Inflammatory macrophage treated with lipopolysaccharide for 1 hour (primary cell): ENCODE data around the gene SLC28A2.
A peak's percentile ranks its signal among the peaks of the same experiment; 100 is the strongest.
"Not testable (repeated sequence)": the region's sequence is repeated elsewhere in the genome, so short reads cannot be mapped to it uniquely, and the experiment has no call there.

Experiments
- DNase-seq, 2 donors: peaks; one replicate each; pipeline ENCODE4 v3.0.0-alpha.2; 2020 to 2022

The SLC28A2 gene, protein sequence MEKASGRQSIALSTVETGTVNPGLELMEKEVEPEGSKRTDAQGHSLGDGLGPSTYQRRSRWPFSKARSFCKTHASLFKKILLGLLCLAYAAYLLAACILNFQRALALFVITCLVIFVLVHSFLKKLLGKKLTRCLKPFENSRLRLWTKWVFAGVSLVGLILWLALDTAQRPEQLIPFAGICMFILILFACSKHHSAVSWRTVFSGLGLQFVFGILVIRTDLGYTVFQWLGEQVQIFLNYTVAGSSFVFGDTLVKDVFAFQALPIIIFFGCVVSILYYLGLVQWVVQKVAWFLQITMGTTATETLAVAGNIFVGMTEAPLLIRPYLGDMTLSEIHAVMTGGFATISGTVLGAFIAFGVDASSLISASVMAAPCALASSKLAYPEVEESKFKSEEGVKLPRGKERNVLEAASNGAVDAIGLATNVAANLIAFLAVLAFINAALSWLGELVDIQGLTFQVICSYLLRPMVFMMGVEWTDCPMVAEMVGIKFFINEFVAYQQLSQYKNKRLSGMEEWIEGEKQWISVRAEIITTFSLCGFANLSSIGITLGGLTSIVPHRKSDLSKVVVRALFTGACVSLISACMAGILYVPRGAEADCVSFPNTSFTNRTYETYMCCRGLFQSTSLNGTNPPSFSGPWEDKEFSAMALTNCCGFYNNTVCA

DNA sequence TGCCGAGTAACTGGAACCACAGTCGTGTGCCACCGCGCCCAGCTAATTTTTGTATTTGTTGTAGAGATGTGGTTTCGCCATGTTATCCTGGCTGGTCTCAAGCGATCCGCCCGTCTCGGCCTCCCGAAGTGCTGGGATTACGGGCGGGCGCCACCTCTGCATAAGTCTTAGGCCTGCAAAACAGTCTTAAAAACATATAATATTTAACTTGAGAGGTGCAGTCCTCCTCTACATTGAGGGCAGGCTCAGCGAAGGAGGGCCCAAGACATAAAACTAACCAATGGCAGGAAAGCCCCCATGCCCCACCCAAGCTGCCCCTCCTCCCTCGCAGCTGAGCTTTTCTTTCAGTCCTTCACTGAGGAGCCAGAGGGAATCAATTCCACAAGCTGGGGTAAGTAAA lies at the start of gene SLC28A2:
Gene SLC28A2, plus strand, starts transcription at position 347 of the 400 bp plus-strand sequence. CDS start 982 bp downstream, outside the sequence.
- no peak for DNase-seq

DNA sequence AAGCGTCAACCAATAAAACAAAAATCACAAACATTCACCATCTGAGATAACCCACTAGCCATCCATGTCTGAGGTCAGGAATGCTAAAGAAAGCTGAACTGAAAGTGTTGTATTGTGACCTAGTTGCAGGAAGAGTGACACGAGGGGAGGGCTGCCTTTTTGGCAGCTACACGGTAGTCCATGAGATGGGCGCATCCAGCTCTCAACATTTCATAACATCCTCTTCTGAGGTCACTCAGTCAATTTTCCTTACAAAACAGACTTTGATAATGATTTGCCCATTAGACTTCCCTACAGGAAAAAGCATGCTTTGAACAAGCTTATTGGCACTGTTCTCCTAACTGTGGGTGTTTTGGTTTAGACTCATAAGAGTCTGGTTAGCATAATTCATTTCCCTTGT lies 48.9 kb upstream of the SLC28A2 start:
- peak; percentile 35 to 41 for DNase-seq

DNA sequence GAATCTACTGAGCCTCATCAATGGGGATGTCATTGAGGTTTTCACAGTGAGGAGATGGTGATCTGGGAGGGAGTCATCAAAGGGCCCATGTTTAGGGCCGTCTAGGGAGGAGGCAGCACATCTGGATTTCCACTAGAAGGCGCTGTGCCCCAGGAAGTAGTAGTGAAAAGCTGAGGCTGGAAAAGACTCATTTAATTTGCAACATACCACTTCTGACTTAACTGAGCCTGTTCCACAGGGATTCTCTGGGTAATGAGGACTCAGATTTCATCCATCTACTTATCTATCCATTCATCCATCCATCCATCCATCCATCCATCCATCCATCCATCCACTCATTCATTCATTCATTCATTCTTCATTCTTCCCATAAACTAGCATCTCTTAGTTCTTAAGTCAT lies 46.8 kb upstream of the SLC28A2 start:
- DNase-seq, result peak; percentile 43 to 73

DNA sequence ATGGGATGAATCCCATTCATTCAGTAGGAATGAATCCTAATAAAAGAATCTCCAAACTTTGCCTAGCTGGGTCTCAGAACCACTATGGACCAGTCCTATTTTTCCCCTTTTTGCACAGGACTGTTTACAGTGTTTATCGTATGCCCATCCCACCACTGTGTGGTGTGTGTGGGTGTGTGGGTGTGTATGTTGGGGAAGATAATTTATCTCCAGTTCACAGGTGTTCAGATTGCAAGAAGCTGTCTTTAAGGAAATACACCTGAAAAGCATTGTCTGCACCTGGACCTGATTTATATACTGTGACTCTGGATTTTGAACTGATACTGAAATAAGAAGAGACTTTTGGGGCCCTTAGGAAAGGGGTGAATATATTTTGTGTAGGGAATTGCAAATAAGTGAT lies 39.5 kb upstream of the SLC28A2 start:
- no peak for DNase-seq

DNA sequence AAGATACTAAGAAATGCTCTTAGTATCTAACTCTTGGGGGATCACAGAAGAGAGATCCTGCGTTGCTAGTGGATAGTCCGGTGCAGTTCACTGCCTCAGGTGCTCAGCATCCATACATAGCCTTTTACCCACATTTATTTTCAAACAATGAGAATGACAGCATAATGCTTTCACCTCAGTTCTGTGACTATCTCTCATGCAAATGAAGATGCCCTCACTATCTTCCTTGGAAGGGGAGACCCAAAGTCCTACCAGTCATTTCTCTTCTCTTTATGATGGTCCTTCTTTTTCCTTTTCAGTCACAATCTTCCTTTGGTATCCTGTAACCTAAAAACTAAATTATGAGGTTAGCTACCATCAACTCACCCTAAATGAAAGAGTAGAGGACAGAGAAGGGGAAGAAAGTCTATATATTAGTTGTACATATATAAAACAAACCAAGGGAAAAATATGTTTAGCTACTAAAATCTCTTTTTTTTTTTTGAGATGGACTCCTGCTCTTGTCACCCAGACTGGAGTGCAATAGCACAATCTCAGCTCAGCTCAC lies 30.9 kb upstream of the SLC28A2 start:
- no peak for DNase-seq

DNA sequence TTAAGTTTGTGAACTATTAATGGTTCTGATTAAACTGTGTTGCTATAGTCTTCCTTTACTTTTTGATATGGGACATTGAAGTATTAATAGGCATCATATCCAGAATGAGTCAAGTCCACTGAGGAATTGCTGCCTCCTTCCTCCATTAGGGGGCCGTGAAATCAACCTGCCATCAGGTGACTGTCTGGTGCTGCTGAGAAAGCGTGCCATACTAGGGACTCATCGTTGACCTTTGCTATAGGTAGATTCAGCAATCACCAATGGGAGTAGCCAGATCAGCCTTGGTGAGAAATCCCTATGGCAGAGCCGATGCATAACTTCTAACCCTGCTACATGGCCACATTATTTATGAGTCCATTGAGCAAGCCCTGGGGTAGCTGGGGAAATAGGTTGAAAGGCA lies 30.1 kb upstream of the SLC28A2 start:
- DNase-seq, result no peak

DNA sequence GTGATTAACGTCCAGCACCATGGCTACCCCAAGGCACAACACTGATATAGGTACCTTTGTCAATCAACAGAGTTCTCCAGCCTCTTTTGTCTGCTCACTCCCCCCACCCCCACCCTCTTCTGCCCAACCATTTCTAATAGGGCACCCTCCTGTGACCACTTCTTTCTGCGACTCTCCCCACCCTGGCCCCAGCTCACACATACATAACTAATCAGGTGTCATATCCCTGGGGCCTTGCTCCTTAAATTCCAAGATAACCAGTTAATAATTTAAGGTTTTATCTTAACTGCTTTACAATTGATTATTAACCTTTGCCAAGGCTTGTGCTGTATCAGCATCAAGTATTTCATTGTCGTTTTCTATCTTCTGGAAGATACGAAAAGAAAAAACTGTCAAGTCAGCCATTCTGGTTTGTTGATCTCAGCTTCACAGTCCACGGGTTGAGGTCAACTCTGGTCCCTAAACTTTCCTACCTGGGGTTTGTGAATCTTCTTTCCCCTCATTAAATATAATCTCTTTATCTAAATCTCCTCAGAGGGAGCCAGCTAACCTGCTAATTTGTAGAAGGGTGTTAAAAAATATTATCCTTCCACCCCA lies 27.3 kb upstream of the SLC28A2 start:
- DNase-seq, result no peak

DNA sequence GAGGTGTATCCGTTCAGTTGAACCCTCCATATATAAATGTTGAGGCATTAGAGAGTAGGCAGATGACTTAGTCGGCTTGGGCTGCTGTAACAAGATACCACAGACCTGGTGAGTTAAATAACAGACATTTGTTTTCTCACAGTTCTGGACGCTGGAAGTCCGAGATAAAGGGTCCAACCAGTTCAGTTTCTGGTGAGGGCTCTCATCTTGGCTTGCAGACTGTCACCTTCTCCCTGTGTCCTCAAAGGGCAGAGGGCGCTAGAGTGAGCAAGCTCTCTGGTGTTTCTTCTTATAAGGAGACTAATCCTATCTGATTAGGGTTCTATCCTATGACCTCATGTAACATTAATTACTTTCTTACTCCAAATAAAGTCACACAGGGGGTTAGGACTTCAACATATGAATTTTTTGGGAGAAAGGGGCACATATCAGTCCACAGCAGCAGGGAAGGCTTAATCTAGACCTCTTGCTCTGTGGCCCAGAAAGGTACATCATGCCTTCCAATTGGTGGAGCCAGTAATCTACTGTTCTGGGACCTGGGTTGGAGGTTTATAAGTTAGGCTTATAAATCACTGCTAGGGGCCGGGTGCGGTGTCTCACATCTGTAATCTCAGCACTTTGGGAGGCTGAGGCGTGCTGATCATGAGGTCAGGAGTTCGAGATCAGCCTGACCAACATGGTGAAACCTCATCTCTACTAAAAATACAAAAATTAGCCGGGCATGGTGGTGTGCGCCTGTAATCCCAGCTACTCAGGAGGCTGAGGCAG lies 26.3 kb upstream of the SLC28A2 start:
- no peak for DNase-seq

DNA sequence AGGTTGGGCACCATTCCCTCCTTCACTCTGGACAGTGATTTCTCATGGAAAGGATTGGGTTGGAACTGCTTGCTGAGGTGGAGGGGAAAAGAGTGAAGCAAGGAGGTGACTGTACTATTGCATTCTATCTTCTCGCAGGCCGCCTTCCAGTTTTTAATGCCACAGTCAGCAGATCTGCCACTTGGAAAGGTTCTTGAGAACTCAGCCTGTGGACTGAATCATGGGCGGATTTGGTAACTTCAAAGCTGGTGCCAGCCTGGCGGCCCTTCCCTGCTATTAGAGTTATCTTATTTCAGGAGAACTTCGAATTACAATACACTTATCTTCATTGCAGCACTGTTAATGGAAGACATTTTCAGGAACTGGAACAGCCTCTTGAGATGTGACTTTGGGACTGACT lies 23.1 kb upstream of the SLC28A2 start:
- no peak for DNase-seq

DNA sequence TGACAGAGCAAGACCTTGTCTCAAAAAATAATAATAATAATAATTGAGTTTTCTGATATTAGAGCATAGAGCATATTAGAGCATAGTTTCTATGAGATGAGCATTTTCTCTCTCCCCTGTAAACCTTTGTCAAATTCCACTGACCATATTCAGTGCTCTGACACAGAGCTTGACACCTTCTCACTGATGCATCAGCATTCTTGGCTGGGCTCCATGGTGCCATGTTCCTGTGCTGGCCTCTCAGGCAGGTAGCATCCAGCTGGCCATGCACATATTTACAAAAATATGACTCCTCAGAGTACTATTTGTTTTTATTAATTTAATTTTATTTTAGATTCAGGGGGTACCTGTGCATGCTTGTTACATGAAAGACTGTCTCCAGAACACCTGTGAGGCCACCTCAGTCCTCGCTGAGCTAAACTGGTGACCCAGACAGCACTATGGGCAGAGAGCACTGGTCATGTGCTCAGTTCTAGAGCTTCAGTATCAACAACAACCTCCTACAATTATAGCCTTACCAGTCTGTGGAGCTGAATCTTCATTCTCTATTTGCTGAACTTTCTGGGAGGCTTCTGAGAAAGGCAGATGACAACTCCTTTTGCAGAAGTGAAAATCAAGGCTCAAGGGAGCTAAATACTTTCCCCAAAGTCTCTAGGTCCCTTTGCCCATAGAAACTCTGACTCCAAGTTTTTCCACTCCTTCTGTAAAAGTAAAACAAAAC lies 21.6 kb upstream of the SLC28A2 start:
- DNase-seq, result no peak

DNA sequence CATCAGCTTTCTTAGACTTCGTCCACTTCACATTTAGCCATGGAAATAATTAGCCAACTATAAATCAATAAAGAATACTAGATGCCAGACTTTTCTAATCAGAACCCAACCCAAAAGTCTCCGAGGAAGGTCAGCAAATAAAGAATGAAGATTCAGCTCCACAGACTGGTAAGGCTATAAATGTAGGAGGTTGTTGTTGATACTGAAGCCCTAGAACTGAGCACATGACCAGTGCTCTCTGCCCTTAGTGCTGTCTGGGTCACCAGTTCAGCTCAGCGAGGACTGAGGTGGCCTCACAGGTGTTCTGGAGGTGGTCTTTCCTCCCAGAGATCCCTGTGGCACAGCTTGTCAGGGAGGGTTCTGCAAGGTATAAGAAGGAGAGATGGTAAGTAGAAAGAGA lies 20.9 kb upstream of the SLC28A2 start:
- DNase-seq, result no peak

DNA sequence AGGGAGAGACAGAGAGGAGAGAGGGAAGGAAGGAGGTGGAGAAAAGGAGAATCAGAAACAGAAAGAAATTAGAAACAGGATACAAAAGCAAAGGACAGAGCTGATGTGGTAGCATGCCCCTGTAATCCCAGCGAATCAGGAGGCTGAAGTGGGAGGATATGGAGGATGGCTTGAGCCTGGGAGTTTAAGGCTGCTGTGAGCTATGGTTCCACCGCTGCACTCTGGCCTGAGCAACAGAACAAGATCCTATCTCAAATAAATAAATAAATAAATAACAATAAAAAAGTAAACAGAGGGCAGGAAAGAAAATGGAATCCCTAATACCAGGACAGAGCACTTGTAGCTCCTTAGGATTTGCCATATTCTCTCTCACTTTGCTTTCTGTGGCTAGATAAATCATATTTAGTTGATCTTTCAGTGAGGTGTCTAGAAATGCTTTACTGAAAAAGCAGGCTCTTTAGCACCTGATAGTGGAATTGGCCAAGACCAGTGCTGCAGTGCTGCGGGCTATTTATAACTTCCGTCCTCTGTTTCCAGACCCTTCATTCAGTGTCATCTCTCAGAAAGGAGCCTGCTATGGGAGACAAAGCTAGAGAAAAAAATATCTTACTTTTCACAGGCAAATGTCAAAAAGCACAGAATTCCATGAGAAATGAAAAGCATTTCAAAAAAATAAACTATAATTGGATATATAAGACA lies 20.0 kb upstream of the SLC28A2 start:
- DNase-seq, result no peak

DNA sequence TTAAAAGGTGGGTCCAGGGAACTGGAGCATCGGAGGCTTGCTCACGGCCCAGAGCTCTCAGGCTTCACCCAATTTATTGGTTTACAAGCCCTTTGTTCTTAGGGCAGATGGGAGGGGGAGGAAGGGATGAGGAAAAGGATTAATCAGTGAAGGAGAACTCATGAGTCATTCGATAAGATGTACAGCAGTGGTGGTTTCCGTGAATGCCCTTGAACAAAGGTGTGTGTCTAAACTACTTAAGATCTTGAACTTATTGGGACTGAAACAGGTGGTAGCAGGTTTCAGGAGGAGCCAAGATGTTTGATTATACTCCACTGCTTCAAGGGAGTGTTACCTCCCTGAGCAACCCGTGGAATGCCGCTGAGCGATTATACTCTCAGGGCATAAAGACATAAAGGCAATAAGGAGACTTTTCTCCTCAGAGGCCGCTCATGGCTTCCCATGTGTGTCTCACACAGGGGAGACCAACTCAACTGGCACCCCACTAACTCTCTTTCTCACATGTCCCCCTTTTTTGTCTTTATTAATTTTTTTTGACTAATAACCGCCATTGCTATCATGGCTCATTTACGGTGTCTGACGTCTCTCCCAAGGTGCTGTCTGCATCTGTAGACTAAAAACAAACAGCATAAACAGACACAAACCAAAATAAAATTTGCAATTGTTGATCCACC lies 17.3 kb upstream of the SLC28A2 start:
- DNase-seq, result no peak

DNA sequence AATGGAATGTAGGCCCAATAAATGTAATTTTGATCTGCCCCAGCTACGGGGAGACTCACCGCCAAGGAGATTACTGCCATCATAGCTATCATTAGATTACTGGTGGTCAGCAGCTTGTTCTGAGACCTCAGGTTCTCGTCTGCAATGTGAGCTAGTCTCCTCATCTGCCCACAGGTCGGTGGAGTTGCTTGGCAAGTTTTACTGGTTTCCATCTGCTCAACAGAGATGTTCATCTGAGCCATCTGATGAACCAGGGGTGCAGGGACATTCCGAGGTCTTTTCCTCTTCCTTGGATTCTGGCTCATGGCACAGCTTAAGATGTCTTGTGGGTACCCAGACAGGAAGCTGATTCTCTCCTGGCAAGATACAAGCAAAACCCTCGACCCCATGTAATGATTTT lies 15.2 kb upstream of the SLC28A2 start:
- DNase-seq, result not testable (repeated sequence)

DNA sequence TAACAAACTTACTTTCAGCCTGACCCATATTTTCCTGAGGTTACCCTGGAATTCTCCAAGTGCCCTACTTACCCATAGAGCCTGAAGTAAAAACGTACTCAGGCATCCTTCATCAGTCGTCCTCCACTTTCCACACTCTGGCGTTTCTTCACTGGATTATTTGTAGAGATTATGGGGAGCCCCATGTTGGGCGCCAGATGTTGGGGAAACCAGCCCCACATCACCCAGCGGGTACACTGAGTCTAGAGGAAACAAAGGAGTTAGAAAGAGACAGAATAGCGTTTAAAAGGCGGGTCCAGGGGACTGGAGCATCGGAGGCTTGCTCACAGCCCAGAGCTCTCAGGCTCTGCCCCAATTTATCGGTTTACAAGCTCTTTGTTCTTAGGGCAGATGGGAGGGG lies 9.7 kb upstream of the SLC28A2 start:
- DNase-seq, result no peak

DNA sequence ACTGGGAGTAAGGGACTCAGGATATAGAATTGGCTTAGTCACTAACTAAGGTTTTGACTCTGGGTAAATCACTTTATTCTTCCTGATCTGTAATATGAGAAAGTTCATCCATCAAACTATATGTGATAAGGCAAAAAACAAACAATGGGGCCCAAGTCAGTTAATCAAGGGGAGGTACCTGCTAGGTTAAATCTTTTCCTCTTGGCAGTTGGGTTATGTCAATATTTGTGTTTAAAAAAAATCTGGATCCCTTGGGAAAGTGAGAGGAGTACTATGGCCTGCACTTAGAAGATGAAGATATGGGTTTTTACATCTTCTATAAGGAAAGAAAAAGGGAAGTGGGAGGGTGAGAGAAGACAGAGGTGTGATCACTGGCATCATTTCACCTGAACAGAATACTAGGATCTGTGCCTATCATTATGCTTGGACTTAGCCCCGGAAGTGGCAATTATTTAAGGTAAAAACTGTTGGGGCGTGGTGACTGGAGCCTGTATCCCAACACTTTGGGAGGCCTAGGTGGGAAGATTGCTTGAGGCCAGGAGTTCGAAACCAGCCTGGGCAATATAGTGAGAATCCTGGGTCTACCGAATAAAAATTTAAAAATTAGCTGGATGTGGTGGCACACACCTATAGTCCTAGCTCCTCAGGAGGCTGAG lies 2.8 kb upstream of the SLC28A2 start:
- no peak for DNase-seq

DNA sequence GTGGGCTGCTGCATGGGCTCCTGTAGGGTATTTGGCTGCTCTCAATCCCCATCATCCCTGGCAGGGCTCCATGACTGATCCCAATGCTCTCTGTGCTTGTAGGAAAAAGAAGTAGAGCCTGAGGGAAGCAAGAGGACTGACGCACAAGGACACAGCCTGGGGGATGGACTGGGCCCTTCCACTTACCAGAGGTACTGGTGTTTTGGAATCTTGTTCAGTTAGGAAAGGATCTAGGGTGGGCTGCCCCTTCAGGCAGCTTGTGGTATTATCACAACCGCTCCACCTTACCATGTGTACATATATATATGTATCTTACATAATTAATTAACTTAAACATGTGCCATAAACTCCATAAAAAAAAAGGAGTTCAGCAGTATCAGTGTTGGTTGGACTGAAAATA lies 1.3 kb downstream of the SLC28A2 start:
- no peak for DNase-seq

DNA sequence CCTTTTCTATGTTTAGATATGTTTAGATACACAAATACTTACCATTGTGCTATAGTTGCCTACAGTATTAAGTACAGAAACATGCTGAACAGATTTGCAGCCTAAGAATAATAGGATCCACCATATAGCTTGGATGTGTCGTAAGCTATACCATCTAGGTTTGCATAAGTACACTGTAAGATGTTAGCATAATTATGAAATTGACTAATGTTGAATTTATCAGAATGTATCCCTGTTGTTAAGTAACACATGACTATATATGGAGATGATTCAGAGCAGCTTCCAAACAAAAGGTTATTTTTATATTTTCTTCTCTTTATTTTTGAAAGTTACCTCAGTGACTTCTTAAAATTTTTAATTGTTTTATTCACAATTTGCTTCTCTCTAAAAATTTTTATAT lies 2.4 kb downstream of the SLC28A2 start:
- no peak for DNase-seq

DNA sequence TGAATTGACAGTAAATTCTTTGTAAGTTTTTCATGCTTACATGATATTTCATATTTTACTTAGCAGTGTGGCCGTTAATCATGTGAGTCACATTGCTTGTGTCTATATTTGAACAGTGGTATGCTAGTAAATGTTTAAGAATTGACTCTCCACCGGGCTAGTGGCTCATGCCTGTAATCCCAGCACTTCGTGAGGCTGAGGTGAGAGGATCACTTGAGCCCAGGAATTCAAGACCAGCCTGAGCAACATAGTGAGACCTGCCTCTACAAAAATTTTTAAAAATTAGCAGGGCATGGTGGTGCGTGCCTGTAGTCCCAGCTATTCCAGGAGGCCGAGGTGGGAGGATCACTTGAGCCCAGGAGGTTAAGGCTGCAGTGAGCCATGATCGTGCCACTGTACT lies 2.8 kb downstream of the SLC28A2 start:
- not testable (repeated sequence) for DNase-seq

DNA sequence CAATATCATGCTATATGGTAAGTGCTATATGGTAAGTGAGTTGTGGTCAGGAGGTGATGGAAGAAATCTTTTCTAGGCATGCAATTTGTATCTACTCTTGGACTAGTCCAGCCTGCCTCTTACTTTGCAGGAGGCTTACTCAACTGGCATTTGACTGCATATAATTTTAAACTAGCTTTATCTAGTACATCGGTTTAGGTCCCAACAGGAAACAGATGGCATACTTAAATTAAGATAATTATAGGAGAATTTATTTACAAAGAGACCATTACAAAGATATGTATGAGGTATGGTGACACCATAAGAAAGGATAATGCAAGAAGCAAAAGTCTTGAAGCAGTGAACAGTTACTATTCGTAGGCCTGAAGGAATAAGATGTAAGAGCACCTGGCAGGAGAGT lies 7.8 kb downstream of the SLC28A2 start:
- no peak for DNase-seq
